ENCODE measurements around the gene EFL1.
"Not testable (repeated sequence)": the region's sequence is repeated elsewhere in the genome, so short reads cannot be mapped to it uniquely, and the experiment has no call there.

Gene EFL1

DNA sequence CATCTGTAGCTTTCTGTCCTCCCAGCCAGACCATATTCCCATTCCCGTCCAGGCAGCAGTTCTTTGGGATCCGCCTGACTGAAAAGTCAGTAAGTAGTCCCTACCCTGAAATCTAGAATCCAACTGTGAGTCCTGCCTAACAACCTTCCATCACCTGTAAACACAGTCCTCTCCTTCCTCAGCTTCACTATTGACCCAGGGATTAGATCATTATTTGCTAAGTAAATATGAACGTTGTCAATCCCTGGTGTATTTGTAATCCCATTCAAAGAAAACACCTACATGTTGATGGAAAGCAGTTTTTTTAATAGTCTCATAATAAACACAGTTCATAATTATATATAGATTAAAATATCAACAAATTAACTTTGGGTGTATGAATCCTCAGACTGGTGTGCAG lies 816 bp upstream of the EFL1 start:
- no peak for TF ChIP-seq CTCF (IDR thresholded peaks at IDR 0.05; ENCODE audit: insufficient read depth, low read depth, low read length, missing control alignments)
- no peak for DNase-seq (ENCODE audit: low read depth)
- H3K4me3 ChIP-seq (ENCODE audit: low read depth, low read length) = peak overlapping the region; percentile 76

DNA sequence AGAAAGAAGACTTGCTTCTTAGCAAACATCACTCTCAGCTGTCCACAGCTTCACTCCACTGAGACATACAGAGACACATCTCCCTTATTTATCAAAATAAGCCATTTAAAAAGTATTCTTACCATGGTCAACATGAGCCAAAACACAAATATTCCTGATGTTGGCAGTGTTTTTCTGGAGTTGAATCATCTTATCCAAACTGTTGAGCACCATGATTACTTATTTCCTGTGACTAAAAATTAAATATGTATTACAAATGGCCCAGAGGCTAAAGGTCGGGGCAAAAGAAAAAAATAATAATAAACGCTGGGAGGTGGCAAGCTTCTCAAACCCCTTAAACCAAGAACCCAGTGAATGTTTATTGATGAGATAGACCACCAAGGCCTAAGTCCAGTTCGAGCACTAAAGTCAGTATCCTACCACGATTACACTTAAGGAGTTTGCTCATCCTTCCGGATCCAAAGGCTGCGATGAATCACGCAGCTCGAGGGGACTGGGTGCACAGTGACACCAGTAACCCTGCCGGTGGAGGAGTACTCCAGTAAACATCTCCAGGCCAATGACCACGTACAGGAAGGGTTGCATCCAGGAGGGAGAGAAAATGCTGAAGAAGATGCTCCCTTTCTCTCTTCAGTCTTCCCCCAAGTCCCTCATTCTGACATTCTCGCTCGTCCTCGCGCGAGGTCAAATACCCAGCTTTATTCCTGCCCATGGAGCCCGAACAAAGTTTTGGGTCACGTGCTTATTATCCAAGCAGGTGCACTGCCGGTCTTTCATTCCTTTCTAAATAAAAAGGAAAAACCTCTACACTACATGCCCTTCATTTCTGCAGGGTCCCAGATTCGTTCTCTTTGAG lies 740 bp downstream of the EFL1 start:
- peak overlapping the region; percentile 76 for H3K4me3 ChIP-seq (ENCODE audit: low read depth, low read length)
- DNase-seq (ENCODE audit: low read depth) = peak; percentile 56

DNA sequence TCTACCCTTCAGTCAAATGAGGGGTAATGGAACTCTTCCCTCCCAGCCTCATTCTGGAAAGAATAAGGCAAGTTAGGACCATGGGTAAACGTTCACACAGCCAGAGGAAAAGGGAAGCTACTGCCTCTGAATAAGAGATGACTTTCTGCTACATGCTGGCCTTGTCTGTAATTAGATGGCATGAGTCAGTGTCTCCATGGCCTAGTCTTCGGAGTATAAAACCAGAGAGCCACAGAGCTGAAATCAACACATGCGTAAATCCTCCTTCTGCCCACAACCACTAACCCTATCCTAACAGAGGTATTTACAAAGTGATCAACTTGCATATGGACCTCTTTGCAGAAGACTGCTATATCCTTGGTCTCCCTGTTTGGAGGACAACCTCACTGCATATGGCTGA lies 14.3 kb downstream of the EFL1 start:
- H3K4me3 ChIP-seq (ENCODE audit: low read depth, low read length); DNase-seq (ENCODE audit: low read depth): not testable (repeated sequence)

DNA sequence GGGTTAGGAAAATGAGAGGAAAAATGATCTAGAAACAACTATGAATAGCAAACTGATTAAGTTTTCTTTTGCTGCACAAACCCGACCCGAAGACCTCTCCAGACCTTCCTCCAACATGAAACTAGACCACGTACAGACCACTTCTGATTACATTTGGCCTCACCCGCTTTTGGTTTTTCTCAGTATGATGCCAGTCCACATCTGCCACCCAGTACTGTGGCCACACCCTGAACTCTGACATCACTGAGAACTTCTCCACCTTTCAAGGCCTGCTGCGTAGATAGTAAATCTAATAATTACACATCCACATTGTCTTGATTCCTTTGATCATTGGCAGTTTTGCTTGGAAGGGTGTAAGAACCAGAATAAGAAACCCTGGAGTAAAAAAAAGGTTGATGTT lies 16.6 kb downstream of the EFL1 start:
- not testable (repeated sequence) for H3K4me3 ChIP-seq (ENCODE audit: low read depth, low read length); DNase-seq (ENCODE audit: low read depth)

GRCh38 chr15:82243644-82244043 lies 18.9 kb downstream of the EFL1 start:
- not testable (repeated sequence) for DNase-seq (ENCODE audit: low read depth); H3K4me3 ChIP-seq (ENCODE audit: low read depth, low read length)

- not testable (repeated sequence) for DNase-seq (ENCODE audit: low read depth); H3K4me3 ChIP-seq (ENCODE audit: low read depth, low read length)
Measured at GRCh38 chr15:82241836-82242499, 20.6 kb downstream of the EFL1 start.

- no peak for DNase-seq (ENCODE audit: low read depth)
- TF ChIP-seq CTCF (IDR thresholded peaks at IDR 0.05; ENCODE audit: insufficient read depth, low read depth, low read length, missing control alignments) = no peak
- no peak overlapping the region for H3K4me3 ChIP-seq (ENCODE audit: low read depth, low read length)
Measured at GRCh38 chr15:82239685-82240391, 22.7 kb downstream of the EFL1 start.

GRCh38 chr15:82237944-82238534 lies 24.5 kb downstream of the EFL1 start:
- not testable (repeated sequence) for H3K4me3 ChIP-seq (ENCODE audit: low read depth, low read length)

DNA sequence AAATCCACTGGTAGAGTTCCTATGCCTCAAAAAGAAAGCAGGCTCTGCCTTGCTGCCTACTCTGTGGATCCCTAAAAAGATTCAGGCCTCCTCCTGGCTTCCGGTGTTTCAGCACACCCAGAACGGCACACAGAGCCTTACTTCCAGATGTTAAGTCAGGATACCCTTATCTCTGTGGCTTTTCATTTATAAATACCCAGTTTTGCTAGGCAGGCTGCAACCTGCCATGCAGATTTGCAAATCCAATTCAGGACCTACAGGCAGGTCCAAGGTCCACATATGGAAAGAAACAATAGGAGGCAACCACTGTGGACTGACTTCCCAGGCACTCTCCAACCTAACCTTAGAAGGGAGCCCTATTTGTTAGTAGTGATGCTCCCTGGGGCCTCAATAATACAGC lies 30.7 kb downstream of the EFL1 start:
- DNase-seq (ENCODE audit: low read depth) = no peak
- TF ChIP-seq CTCF (IDR thresholded peaks at IDR 0.05; ENCODE audit: insufficient read depth, low read depth, low read length, missing control alignments) = no peak
- no peak overlapping the region for H3K4me3 ChIP-seq (ENCODE audit: low read depth, low read length)

More at GRCh38 chr15:82237944-82238534, 24.5 kb downstream of the EFL1 start:
- DNase-seq (ENCODE audit: low read depth) = not testable (repeated sequence)

DNA sequence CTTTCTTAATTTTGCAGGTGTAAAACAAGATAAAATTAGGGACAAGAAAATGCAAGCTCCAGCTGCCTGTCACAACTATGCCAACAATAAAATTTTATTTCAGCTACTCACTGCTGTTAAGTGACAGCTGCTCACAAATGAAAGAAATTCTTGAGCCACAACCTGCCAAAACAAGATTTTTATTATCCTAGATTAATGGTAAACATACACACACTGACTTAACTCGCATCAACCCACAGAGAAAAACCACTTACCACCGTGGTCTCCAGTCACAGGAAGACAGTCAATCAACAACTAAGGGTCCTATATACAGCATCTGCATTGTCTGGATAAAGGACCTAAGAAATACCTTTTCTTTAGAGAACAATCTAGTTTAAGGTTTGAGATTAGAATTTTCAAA lies 31.3 kb downstream of the EFL1 start:
- DNase-seq (ENCODE audit: low read depth) = no peak
- no peak for TF ChIP-seq CTCF (IDR thresholded peaks at IDR 0.05; ENCODE audit: insufficient read depth, low read depth, low read length, missing control alignments)
- H3K4me3 ChIP-seq (ENCODE audit: low read depth, low read length) = no peak overlapping the region

Measured in GM12865 (cell line).